ENCODE results near the gene LSM7. TPM values are rescaled to one million over a fixed set of nuclear protein-coding genes. Genes with fewer than 3 reads are reported as not detected.

LSM7 gene
- total and polyA plus RNA-seq, 9 of the 15 experiments (the other 6 are each of a cell fraction or from before 2014, with no cell fraction given) = 40.5 to 690 (median 265) TPM

DNA sequence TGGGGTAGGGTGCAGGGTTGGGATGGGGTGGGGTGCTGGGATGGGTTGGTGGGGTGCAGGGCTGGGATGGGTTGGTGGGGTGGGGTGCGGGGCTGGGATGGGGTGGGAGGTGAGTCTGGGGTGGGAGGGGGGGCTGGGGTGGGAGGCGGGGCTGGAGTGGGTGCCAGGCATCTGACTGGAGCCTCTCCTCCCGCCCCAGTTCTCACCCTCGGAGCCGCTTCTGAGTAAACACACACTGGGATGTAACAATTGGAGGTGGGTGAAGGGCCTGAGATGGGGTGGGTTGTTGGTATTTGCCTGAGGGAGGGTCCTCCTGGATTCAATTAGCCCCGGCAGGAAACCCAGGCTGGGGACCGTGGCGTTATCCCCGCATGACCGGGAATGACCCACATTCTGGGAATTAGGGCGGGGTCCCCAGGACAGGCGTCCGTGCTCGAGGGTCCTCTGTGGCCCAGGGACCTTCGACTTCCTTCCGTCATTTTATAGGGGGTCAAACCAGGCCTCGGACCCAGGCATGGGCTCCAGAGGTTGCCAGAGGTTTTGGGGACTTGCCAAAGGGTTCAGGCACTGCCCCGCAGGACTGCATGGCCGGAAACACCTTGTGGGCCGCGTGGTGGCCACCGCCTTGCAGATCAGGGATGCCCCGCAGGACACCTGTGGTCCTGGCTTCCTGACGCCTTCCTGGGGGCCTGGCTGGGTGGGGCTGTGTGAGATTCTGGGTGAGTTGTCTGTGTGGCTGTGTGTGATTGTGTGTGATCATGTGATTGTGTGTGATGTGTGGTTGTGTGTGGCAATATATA lies 33.1 kb upstream of the LSM7 start (continued):
- TF ChIP-seq, protein P1, sequence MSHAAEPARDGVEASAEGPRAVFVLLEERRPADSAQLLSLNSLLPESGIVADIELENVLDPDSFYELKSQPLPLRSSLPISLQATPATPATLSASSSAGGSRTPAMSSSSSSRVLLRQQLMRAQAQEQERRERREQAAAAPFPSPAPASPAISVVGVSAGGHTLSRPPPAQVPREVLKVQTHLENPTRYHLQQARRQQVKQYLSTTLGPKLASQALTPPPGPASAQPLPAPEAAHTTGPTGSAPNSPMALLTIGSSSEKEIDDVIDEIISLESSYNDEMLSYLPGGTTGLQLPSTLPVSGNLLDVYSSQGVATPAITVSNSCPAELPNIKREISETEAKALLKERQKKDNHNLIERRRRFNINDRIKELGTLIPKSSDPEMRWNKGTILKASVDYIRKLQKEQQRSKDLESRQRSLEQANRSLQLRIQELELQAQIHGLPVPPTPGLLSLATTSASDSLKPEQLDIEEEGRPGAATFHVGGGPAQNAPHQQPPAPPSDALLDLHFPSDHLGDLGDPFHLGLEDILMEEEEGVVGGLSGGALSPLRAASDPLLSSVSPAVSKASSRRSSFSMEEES (CRISPR knock-in tag; IDR thresholded peaks at IDR 0.05) = 0 out of 2 replicates have a peak, but pooled peaks have one; percentile 5
- no peak for TF ChIP-seq MTA2 (IDR thresholded peaks at IDR 0.05; ENCODE audit: low read depth)
- peak; percentile 30; the same call in 1 of the 2 replicates for TF ChIP-seq ZBTB7A (IDR thresholded peaks at IDR 0.05; ENCODE audit: borderline replicate concordance, control insufficient read depth, low read depth, low read length)
- TF ChIP-seq, protein P2, sequence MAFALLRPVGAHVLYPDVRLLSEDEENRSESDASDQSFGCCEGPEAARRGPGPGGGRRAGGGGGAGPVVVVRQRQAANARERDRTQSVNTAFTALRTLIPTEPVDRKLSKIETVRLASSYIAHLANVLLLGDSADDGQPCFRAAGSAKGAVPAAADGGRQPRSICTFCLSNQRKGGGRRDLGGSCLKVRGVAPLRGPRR (CRISPR knock-in tag; IDR thresholded peaks at IDR 0.05) = no peak
- TF ChIP-seq ETV1 (tag; conservative IDR thresholded peaks at IDR 0.05; ENCODE audit: low read depth) = 0 out of 2 replicates have a peak, but pooled peaks have one; percentile 15
- no peak for TF ChIP-seq RFX7 (CRISPR knock-in tag; IDR thresholded peaks at IDR 0.05)

DNA sequence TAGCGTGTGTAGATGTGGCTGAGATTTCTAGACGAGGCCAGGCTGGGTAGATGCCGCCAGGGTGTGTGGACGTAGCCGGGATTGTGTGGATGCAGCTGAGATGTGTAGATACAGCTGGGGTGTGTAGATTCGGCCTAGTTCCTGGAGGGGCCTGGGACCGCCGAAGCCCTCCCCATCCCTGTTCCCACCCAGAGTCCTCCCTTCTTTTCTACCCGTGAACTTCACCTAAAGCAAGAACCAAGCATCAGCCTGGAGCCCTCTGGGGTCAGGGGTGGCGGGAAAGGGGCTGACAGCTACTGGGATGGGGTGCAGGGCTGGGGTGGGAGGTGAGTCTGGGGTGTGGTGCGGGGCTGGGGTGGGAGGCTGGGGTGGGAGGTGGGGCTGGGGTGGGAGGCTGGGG lies 32.4 kb upstream of the LSM7 start:
- peaks cover 17 to 46% of the 10 kb centered on the region in 2 experiments; a peak in 4 of 5 replicates for H3K27me3 ChIP-seq (ENCODE audit: control insufficient read depth in 2 of 2, insufficient read depth in 2 of 2, low read length in 2 of 2)
- H3K4me1 ChIP-seq (replicated peaks in 1 of 2; ENCODE audit: control insufficient read depth in 2 of 2, insufficient read depth in 2 of 2, low read length in 2 of 2) = peaks cover 0 to 31% of the 10 kb centered on the region in 2 experiments; a peak in 3 of 5 replicates
- no peak overlapping the region for H3K27ac ChIP-seq (ENCODE audit: extremely low read depth, low read depth, low read length)
- no peaks in the 10 kb centered on the region; the same call in 1 of the 2 replicates for H3K9me3 ChIP-seq (replicated peaks; ENCODE audit: control insufficient read depth, insufficient read depth, low read depth, low read length)
- no peak overlapping the region for H3K4me3 ChIP-seq
- CTCF ChIA-PET (ENCODE audit: low intra/inter-chr PET ratio) = interaction anchor here (0.6 kb wide), 1 partner anchor 32 kb away, joined by 3 read pairs; no protein-coding TSS in a partner anchor
- no peaks in the 10 kb centered on the region for H3K79me2 ChIP-seq (ENCODE audit: control insufficient read depth, insufficient read depth, low read length)
- intact Hi-C loops (cut with micrococcal nuclease) (no loop called here), in situ Hi-C loops (cut with MboI) (no loop called here)
- no peak for DNase-seq (ENCODE audit: extremely low read depth in 1 of 4, low spot score in 3 of 4)
- 11% methylated on average over 10 of the region's 11 CpGs for WGBS (ENCODE audit: insufficient coverage, low coverage, missing lambda C conversion rate)
- FAIRE-seq = no peak
- H4K20me1 ChIP-seq (replicated peaks; ENCODE audit: control insufficient read depth, insufficient read depth, low read length) = no peaks in the 10 kb centered on the region; the same call in 1 of the 2 replicates
- 0 out of 4 replicates have a peak overlapping the region, but pooled peaks of 1 of the 2 experiments have one; percentile 18 for H3K9ac ChIP-seq (ENCODE audit: insufficient read depth in 1 of 2, low read depth in 2 of 2, low read length in 2 of 2)
- ATAC-seq = peak; percentile 23; the same call in 2 of the 3 replicates
- H3K9me1 ChIP-seq (ENCODE audit: control insufficient read depth, insufficient read depth, low read length) = peaks cover 5% of the 10 kb centered on the region
- BruUV-seq (replicated peaks) = no TSS peak
- H3K36me3 ChIP-seq (ENCODE audit: control insufficient read depth, insufficient read depth, low read length) = no peaks in the 10 kb centered on the region
- POLR2A ChIA-PET = no interaction called here
- no peak overlapping the region for H2AFZ ChIP-seq (ENCODE audit: low read depth, low read length)
- H3K4me2 ChIP-seq (ENCODE audit: insufficient read depth, low read length) = no peak overlapping the region
- TF ChIP-seq U2AF1 (optimal IDR thresholded peaks at IDR 0.05; ENCODE audit: low read depth, low read length) = no peak
- TF ChIP-seq, protein P3, sequence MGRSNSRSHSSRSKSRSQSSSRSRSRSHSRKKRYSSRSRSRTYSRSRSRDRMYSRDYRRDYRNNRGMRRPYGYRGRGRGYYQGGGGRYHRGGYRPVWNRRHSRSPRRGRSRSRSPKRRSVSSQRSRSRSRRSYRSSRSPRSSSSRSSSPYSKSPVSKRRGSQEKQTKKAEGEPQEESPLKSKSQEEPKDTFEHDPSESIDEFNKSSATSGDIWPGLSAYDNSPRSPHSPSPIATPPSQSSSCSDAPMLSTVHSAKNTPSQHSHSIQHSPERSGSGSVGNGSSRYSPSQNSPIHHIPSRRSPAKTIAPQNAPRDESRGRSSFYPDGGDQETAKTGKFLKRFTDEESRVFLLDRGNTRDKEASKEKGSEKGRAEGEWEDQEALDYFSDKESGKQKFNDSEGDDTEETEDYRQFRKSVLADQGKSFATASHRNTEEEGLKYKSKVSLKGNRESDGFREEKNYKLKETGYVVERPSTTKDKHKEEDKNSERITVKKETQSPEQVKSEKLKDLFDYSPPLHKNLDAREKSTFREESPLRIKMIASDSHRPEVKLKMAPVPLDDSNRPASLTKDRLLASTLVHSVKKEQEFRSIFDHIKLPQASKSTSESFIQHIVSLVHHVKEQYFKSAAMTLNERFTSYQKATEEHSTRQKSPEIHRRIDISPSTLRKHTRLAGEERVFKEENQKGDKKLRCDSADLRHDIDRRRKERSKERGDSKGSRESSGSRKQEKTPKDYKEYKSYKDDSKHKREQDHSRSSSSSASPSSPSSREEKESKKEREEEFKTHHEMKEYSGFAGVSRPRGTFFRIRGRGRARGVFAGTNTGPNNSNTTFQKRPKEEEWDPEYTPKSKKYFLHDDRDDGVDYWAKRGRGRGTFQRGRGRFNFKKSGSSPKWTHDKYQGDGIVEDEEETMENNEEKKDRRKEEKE (IDR thresholded peaks at IDR 0.05; ENCODE audit: borderline replicate concordance in 1 of 2, control insufficient read depth in 1 of 2, low read depth in 2 of 2, low read length in 1 of 2) = no peak
- TF ChIP-seq TAF1 (IDR thresholded peaks at IDR 0.05; ENCODE audit: control insufficient read depth, extremely low read depth, insufficient read depth, low read length, severe bottlenecking) = no peak

Data from K562 (cell line).